GM18498 (cell line): ENCODE measurements around the gene MYO5A.

ENCODE experiments used
- ATAC-seq: cut with Tn5 transposase; IDR thresholded peaks from one replicate; pipeline ENCODE4 v1.9.1; 2021; ENCODE audit warnings: mild to moderate bottlenecking, moderate library complexity; ENCODE audit not compliant: unreplicated experiment

Gene MYO5A

GRCh38 chr15:52378746-52379394, 149.8 kb downstream of the MYO5A start:
- ATAC-seq: peak; percentile 53

GRCh38 chr15:52370010-52370409, 158.7 kb downstream of the MYO5A start:
- ATAC-seq: no peak

GRCh38 chr15:52369455-52369854, 159.2 kb downstream of the MYO5A start:
- ATAC-seq: no peak

GRCh38 chr15:52369030-52369429, 159.7 kb downstream of the MYO5A start:
- no peak for ATAC-seq

GRCh38 chr15:52368402-52368801, 160.3 kb downstream of the MYO5A start:
- ATAC-seq: no peak

- ATAC-seq: no peak
Measured at GRCh38 chr15:52362497-52362896, 166.2 kb downstream of the MYO5A start.

- ATAC-seq: no peak
Measured at GRCh38 chr15:52361975-52362494, 166.6 kb downstream of the MYO5A start.

GRCh38 chr15:52361494-52361893, 167.2 kb downstream of the MYO5A start:
- no peak for ATAC-seq

GRCh38 chr15:52360229-52361203, 168.2 kb downstream of the MYO5A start:
- no peak for ATAC-seq

GRCh38 chr15:52359722-52360121, 169.0 kb downstream of the MYO5A start:
- no peak for ATAC-seq

- ATAC-seq: no peak
Measured at GRCh38 chr15:52357949-52358348, 170.7 kb downstream of the MYO5A start.

GRCh38 chr15:52352086-52352485, 176.6 kb downstream of the MYO5A start:
- ATAC-seq: no peak

GRCh38 chr15:52351206-52351908, 177.3 kb downstream of the MYO5A start:
- ATAC-seq: no peak

- ATAC-seq: no peak
Measured at GRCh38 chr15:52350423-52350822, 178.3 kb downstream of the MYO5A start.

GRCh38 chr15:52349052-52349700, 179.5 kb downstream of the MYO5A start:
- ATAC-seq: no peak

GRCh38 chr15:52348056-52348745, 180.5 kb downstream of the MYO5A start:
- no peak for ATAC-seq

GRCh38 chr15:52344592-52344991, 184.1 kb downstream of the MYO5A start:
- ATAC-seq: no peak

- no peak for ATAC-seq
Measured at GRCh38 chr15:52343831-52344230, 184.8 kb downstream of the MYO5A start.

GRCh38 chr15:52340093-52340492, 188.6 kb downstream of the MYO5A start:
- no peak for ATAC-seq

- no peak for ATAC-seq
Measured at GRCh38 chr15:52338891-52339290, 189.8 kb downstream of the MYO5A start.
